Hepatocyte (in vitro differentiated cells): ENCODE data around the gene MINDY4. TPM values are rescaled to one million over a fixed set of nuclear protein-coding genes. Genes with fewer than 3 reads are reported as not detected.

Experiments used
- DNase-seq: peaks from one replicate; pipeline ENCODE4 v3.0.0-alpha.2; 2016; ENCODE audit warnings: low spot score
- H2AFZ ChIP-seq: fragments of 200-600 bp; sonication (generic); 2 replicates; pipeline ENCODE4 v1.6.0; 2016; ENCODE audit warnings: antibody characterized with exemption, mild to moderate bottlenecking
- H3K27ac ChIP-seq: fragments of 200-600 bp; sonication (generic); 2 replicates; pipeline ENCODE4 v1.5.1; 2016; ENCODE audit warnings: mild to moderate bottlenecking
- H3K27me3 ChIP-seq: fragments of 200-600 bp; sonication (generic); 2 replicates; pipeline ENCODE4 v1.6.1; 2016
- H3K36me3 ChIP-seq: fragments of 200-600 bp; sonication (generic); replicated peaks from 2 replicates; pipeline ENCODE4 v1.5.1; 2016; ENCODE audit warnings: low read depth; ENCODE audit not compliant: insufficient read depth
- H3K4me1 ChIP-seq: fragments of 200-600 bp; sonication (generic); 2 replicates; pipeline ENCODE4 v1.5.1; 2016; ENCODE audit warnings: mild to moderate bottlenecking, moderate library complexity; ENCODE audit not compliant: insufficient read depth
- H3K4me2 ChIP-seq: fragments of 200-600 bp; sonication (generic); 2 replicates; pipeline ENCODE4 v1.6.0; 2016
- H3K4me3 ChIP-seq: fragments of 200-600 bp; sonication (generic); 2 replicates; pipeline ENCODE4 v1.5.1; 2016; ENCODE audit warnings: mild to moderate bottlenecking
- H3K79me2 ChIP-seq: fragments of 200-600 bp; sonication (generic); 2 replicates; pipeline ENCODE4 v1.6.0; 2017; ENCODE audit warnings: mild to moderate bottlenecking
- H3K9me2 ChIP-seq: fragments of 200-600 bp; sonication (generic); replicated peaks from 2 replicates; pipeline ENCODE4 v1.6.0; 2017; ENCODE audit warnings: mild to moderate bottlenecking; ENCODE audit not compliant: insufficient read depth
- H3K9me3 ChIP-seq: fragments of 200-600 bp; sonication (generic); 2 replicates; pipeline ENCODE4 v1.5.1; 2016; ENCODE audit warnings: low read depth, mild to moderate bottlenecking
- H4K20me1 ChIP-seq: fragments of 200-600 bp; sonication (generic); 2 replicates; pipeline ENCODE4 v1.6.0; 2016; ENCODE audit warnings: mild to moderate bottlenecking; ENCODE audit not compliant: insufficient read depth, poor library complexity, severe bottlenecking
- CTCF ChIP-seq: fragments of 200-600 bp; sonication (generic); IDR thresholded peaks from 2 replicates; pipeline ENCODE4 v1.5.1; 2016; ENCODE audit warnings: antibody characterized with exemption, mild to moderate bottlenecking; ENCODE audit not compliant: poor library complexity
- EZH2 ChIP-seq: fragments of 200-600 bp; sonication (generic); IDR thresholded peaks from 2 replicates; pipeline ENCODE4 v1.6.1; 2016; ENCODE audit warnings: antibody characterized with exemption, mild to moderate bottlenecking, borderline replicate concordance
- EZH2phosphoT487 ChIP-seq: fragments of 200-600 bp; sonication (generic); IDR thresholded peaks from one replicate; pipeline ENCODE4 v1.6.1; 2018; ENCODE audit warnings: antibody characterized with exemption, mild to moderate bottlenecking, low read depth, moderate library complexity; ENCODE audit not compliant: unreplicated experiment, severe bottlenecking
- WGBS: methylation state at CpG from one replicate; pipeline ENCODE4 v1.1.6; 2016; ENCODE audit warnings: low lambda C conversion rate; ENCODE audit errors: missing lambda C conversion rate; 5-methylcytosine and 5-hydroxymethylcytosine counted together
- polyA plus RNA-seq: library from polyadenylated mRNA; unstranded; fragments of >200 nt; fragmentation: Nextera tagmentation; extraction: Ambion mirVana; gene quantifications from 2 replicates; pipeline ENCODE4 v1.2.1, GENCODE V29; 2016
- total RNA-seq: library from RNA; depleted of rRNA; stranded (reverse); fragments of >200 nt; gene quantifications from 2 replicates; pipeline ENCODE4 v1.2.3, GENCODE V29; 2014

MINDY4 gene
- total and polyA plus RNA-seq, 2 experiments from 2014 or later, result 4.4 to 6.3 TPM

GRCh38 chr7:30853576-30853975 lies 82.4 kb downstream of the MINDY4 start:
- H3K36me3 ChIP-seq, result no peaks in the 10 kb centered on the region
- H3K4me1 ChIP-seq, result peaks cover 4% of the 10 kb centered on the region
- no peaks in the 10 kb centered on the region for H3K27me3 ChIP-seq
- no peaks in the 10 kb centered on the region for H3K9me2 ChIP-seq
- TF ChIP-seq EZH2phosphoT487 (no peak), EZH2 (no peak), CTCF (no peak)
- H3K4me3 ChIP-seq, result no peak overlapping the region
- DNase-seq, result no peak
- H3K79me2 ChIP-seq, result no peaks in the 10 kb centered on the region
- no peak overlapping the region for H2AFZ ChIP-seq
- no peak overlapping the region for H3K4me2 ChIP-seq
- no peaks in the 10 kb centered on the region for H3K9me3 ChIP-seq
- H4K20me1 ChIP-seq, result no peaks in the 10 kb centered on the region
- 98% methylated on average over 3 of the region's 3 CpGs for WGBS
- H3K27ac ChIP-seq, result no peak overlapping the region

GRCh38 chr7:30855936-30856335 lies 84.7 kb downstream of the MINDY4 start:
- Histone ChIP-seq H3K4me3 (no peak overlapping the region), H3K27ac (no peak overlapping the region), H3K79me2 (no peaks in the 10 kb centered on the region), H3K27me3 (no peaks in the 10 kb centered on the region), H3K9me3 (no peaks in the 10 kb centered on the region), H4K20me1 (no peaks in the 10 kb centered on the region), H3K4me1 (peaks cover 4% of the 10 kb centered on the region), H3K9me2 (no peaks in the 10 kb centered on the region), H2AFZ (no peak overlapping the region), H3K36me3 (no peaks in the 10 kb centered on the region), H3K4me2 (no peak overlapping the region)
- WGBS, result 98% methylated on average over 3 of the region's 3 CpGs
- no peak for TF ChIP-seq EZH2phosphoT487
- no peak for TF ChIP-seq CTCF
- no peak for TF ChIP-seq EZH2
- no peak for DNase-seq

GRCh38 chr7:30858576-30858975 lies 87.4 kb downstream of the MINDY4 start:
- no peak for DNase-seq
- Histone ChIP-seq H3K36me3 (no peaks in the 10 kb centered on the region), H3K4me2 (no peak overlapping the region), H3K4me3 (no peak overlapping the region), H3K9me2 (no peaks in the 10 kb centered on the region), H3K79me2 (no peaks in the 10 kb centered on the region), H3K27ac (no peak overlapping the region), H3K9me3 (no peaks in the 10 kb centered on the region), H4K20me1 (no peaks in the 10 kb centered on the region), H2AFZ (no peak overlapping the region), H3K4me1 (no peaks in the 10 kb centered on the region), H3K27me3 (no peaks in the 10 kb centered on the region)
- 100% methylated on average over 2 of the region's 2 CpGs for WGBS
- no peak for TF ChIP-seq EZH2phosphoT487
- TF ChIP-seq EZH2, result no peak
- TF ChIP-seq CTCF, result no peak
